H54 (cell line): ENCODE results near the gene BCAS3.

Source experiments
- DNase-seq: peaks from one replicate; pipeline ENCODE4 v3.0.0; 2011; ENCODE audit warnings: low spot score, mixed read lengths; ENCODE audit not compliant: insufficient read length
- FAIRE-seq: peaks from 3 replicates; lab custom pipeline; 2011; peaks lifted over from hg19 to GRCh38; lab: Jason Lieb, UNC
- POLR2A ChIP-seq: IDR thresholded peaks from 2 replicates; pipeline ENCODE4 v1.6.1; 2011; ENCODE audit warnings: low read depth, mild to moderate bottlenecking, low read length

The BCAS3 gene

DNA sequence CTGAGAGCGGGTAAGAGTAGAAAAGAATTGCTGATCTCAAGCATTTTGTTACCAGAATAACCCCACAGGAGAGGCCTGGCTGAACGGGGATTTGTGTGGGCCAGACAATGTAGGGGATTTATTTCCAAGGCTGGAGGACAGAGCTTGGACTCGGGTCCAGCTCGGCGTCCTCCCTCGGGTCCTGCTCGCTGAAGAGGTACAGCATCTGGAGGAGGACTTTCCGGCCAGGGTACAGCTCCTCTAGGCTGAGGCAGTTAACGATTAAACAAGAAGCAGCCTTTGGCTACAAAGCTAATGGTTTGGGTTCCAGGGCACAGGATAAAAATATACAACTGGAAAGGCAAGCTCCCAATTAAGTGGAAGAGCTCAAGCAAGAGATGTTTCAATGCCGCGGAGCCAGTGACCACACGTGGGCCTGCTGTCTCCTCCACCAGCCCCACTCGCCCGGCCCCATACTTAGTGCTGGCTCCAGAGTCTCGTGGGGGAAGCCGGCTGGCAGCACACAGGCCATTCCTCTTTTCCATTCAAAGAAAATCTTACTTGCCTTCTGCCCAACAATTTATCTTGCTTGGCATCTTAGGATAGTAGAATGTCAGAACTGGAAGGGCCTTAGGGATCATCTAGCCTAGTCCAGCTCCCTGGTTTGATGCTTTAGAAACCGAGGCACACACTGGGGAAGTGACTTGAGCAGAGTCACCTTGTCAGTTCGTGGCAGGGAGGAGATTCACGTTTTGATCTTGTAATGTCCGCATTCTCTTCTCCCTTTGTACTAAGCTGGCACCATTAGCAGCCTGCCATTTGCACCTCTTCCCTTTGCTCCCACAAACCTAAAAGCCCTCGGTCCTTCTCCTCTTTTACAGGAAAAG, 636.0 kb downstream of the BCAS3 start:
- FAIRE-seq (no peak), DNase-seq (no peak)
- no peak for TF ChIP-seq POLR2A

DNA sequence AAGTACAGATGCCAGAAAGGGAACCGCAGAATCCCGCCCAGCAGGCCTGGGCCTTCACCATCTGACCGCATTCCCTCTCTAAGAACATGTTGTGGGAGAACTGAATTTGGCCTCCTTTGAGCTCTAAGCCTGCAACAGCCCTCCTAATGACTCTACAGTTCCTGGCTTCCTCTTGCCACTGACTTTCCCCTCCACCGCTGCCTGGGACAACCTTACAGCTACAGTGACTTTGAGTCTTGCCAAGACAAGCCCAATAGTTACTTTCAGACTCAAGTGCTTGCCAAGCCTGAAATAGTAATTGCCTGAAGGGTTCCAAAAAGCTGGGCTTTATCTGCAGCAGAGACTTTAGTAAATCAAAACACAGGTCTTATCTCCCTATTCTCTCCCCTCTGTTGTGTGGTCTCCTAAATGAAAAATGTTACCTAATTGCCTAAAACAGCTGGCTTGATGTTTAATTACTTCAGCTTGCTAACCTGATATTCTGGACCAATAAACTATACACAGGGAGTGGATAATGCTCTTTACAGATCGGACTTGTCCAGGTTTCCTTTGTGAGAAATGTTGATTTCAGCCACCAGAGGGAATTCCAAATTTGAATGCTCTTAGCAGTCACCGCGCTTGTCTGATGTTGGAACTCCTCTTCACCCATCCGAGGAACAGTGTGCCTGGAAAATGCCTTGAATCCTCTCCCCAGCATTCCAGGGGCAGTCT, 636.9 kb downstream of the BCAS3 start:
- no peak for TF ChIP-seq POLR2A
- no peak for FAIRE-seq
- DNase-seq: no peak

DNA sequence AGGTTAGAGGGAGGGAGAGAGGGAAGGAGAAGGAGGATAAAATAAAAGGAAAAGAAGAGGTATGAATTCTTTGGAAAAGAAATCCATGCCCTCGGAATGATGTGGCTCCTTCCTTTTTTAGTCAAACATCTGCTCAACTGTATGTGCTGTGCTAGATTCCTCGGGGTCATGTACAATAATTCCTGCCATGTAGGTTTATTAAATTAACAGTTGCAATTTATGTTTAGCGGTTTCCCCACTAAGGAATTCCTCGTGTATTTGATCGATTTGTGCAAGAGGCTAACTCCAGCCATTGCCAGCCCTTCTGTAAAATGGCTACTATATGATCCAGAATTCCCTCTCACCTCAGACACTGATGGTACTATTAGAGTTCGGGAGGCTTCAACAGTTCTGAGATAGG, 639.0 kb downstream of the BCAS3 start:
- DNase-seq (no peak), FAIRE-seq (no peak)
- no peak for TF ChIP-seq POLR2A

DNA sequence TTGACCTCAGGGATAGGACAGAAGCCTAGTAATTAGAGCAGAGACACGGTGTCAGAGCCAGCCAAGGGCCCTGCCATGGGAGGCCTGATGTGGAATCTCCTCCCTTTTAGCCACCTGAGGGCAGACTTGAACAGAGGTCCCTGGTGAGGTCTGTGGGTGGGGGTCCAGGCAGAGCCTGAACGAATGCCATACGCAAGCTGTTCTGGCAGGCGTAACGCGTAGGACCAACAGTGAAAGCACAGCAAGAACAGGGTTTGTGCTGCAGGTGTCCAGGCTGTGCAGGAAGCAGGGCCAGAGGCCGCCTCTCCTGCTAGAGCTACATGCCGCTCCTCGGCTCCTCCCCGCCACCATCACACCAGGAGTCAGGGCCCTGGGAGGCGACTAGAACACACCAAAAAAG, 640.1 kb downstream of the BCAS3 start:
- DNase-seq: no peak
- FAIRE-seq: no peak
- TF ChIP-seq POLR2A: no peak

DNA sequence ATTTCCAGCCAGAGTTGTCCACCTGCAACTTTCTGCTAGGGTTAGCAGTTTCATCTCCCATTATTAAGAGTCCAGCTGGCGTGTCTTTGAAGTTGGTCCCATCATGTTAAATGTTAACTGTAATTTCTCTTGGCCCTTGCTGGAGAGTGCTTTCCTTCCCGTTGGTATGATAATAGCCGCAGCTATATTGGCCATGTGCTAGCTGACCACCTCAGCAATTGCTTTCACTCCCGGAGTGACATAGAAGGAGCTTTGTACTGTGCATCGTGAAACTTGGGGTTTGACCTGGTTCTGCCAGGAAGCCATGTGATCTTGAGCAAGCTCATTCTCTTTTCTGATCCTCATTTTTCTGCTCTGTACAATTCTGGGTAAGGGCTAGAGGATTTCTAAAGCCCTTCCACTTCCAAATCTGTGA, 641.0 kb downstream of the BCAS3 start:
- no peak for DNase-seq
- TF ChIP-seq POLR2A: no peak
- FAIRE-seq: no peak

DNA sequence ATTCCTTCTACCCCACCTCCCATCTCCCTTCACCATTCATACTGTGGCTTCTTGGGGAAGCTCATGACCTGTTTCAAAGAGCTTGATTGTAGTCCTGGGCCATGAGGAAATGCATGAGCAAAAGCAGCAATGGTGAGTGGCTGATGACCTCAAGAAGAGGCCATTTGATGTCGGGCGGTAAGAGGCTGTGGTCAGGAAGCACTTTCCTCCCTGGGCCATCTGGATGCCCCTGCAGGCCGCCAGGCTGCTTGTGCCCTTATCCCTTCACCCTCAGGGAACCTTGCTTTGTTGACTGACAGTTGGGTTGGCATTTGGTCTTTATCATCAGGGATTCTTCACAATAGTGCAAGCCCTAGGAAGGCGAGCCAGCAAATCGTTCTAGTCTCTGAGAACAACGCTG, 643.7 kb downstream of the BCAS3 start:
- no peak for TF ChIP-seq POLR2A
- DNase-seq (no peak), FAIRE-seq (no peak)

DNA sequence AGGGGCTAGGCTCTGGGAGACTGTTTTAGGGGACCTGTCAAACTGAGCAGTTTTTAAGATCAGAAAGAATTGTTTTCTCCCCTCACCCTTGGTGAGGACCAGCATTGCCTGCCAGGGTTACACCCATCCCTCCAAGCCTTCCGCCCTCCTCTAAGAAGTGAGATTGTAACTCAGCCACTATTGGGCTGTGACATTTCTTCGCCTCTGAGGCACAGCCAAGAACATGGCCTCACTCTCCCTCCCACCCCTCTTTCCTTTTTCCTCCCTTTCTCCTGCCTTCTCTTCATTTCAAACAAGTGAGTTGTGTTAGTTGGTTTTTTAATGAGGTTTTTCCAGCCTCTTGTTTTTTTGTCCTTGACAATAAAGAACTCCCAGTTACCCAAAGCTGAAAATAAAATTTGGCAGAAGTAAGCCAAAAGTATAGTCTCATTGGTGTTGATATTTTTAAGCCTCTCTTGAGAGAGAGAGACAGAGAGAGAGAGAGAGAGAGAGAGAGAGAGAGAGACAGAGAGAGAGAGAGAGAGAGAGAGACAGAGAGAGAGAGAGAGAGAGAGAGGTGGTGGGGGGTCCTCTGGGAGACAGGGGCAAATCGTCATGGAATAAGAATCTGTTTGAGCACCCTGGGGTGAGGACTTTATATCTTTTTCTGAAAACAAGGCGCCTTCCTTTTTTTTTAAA, 644.8 kb downstream of the BCAS3 start:
- FAIRE-seq: no peak
- no peak for TF ChIP-seq POLR2A
- no peak for DNase-seq

DNA sequence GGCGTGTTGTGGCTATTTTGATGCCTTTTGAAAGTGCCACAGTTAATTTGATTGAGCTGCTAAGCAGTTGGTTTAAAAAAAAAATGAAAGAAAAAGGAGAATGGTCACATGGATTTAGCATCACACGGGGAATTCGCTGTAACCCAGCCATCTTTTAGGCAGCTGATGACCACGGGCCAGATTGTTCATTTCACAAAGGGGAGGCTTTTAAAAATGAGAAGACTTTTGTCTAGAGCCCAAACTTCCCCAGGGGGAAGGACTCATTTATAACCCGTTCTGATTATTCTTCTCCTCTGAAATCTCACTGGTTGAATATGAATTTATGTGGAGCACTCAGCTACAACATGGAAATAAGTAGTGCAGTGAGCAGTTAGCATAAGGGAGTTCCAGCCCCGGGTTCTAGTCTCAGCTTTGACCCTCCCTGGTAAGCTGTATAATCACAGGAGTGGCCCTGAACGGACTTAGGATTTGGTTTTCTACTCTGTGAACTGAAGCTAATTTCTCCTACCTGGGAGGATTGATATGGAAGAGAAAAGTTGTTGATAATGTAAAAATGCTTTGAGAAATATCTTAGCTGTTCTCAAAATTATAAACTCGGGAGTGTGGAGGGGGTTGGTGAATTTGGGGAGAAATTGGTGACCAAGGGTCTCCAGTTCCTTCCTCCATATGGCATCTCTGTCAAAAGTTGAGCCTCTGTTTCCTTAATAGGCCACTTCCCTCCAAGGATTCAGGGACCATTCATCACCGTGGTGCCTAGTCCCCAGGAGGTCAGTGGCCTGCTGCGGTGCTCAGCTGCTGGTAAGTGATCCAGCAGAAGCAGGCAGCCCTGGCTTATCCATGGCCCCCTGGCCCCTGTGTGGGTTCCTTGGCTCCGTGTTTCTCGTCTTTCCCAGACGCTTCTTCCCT, 645.6 kb downstream of the BCAS3 start:
- FAIRE-seq (no peak), DNase-seq (no peak)
- TF ChIP-seq POLR2A: no peak

DNA sequence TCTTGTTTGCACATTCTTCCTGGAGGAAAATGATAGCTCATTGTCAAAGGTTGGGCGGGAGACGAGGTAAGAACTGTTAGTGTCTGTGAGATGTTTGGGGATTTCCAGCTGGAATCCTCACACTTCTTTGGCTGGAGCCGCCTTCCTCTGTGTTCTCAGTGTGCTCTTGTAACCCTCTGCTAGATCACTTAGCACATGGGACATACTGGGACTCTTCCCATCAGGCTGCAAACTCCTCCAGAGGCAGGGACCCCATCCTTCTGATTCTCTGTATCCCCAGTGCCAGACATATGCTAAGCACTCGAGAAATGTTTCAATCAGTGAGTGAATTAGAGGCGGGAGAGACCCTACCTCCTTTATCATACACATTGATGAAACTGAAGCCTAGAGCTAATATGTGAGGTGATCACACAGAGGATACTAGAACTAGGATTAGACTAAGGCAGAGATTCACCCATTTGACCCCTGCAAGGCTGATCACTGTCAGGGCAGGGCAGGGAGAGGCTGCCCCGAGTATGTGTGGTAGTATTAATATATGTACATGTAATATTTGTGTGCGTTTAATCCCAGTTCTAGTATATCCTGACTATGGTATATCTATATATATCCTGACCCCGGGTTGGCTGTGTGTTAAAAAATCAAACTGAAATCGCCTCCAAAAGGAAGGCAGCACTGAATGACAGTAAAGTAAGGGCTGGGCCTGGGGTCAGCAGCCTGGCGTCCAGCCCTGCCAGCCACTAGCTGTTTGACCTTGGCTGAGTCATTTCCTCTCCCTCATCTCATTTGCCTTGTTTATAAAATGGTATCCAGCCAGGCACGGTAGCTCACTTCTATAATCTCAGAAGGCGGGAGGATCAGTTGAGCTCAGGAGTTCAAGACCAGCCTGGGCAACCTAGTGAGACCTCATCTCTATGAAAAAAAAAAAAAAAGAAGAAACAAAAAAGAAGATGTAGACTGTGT, 646.5 kb downstream of the BCAS3 start:
- peak; percentile 38 for FAIRE-seq
- TF ChIP-seq POLR2A: no peak
- DNase-seq: peak; percentile 41

DNA sequence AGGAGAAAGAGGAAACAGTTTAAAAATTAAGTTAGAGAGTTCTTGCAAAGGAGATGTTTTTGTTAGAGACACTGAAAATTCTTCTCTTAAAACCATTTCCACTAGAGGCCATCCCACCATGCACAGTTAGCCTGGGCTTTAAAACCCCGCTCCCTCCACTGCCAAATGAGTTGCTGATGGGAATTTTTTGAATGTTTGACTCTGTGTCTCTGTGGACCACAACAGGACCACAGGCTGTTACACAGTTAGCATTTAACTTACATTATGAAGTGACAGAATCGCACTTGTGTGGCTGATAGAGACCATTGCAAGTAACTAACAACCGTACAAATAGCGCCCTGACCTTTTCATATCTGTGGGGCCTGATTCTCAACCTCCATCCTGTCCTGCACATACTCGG, 647.3 kb downstream of the BCAS3 start:
- DNase-seq: no peak
- TF ChIP-seq POLR2A: no peak
- FAIRE-seq: no peak

DNA sequence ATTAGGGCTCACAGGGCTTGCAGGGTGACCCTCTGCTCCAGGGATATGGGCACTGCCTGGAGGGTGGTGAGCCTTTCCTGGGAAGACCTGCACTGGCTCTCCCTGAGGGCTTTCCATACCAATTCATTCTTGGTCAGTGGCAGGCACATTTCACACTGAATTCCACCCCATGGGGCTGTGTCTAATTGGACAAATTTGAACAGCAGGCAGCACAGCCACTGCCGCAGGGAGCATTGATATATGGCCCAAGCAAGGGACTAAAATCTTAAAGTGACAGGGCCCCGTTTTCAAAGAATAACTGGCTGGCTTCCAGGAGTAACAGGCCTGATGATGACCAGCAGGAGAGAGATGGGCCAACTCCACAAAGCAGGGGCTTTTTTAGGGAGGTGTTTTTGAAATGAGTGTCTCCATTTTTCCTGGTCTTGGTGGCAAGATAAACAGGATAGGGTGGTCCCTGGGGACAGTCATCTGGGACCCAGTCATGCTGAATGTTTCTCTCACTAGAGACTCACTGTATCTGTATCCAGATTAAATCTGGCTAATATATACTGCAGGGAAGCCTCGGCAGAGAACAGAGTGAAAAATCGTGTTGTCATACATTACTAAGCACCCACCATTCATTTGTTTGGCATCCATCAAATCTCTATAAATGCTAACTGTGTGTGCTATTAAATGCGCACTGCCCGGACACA, 647.9 kb downstream of the BCAS3 start:
- peak; percentile 22; the same call in 1 of the 2 replicates for TF ChIP-seq POLR2A
- FAIRE-seq: no peak
- DNase-seq: peak; percentile 34

DNA sequence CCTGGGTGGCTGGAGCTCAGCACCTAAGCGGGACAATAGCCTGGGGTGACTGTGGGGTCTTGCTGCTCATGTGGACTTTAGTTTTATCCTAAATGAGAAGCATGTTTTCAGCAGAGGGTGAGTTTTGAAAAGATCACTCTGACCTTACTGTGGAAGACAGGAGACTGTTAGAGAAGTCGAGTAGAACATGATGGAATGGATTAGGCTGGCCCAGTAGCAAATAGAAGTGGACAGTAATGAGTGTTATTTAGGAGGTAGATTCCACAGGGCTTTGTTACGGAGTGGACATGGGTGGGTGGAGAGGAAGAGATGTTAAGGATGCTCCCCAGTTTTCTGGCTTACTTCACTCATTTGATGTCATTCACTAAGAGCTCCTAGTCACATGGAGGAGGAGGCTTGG, 648.7 kb downstream of the BCAS3 start:
- no peak for TF ChIP-seq POLR2A
- DNase-seq: no peak
- FAIRE-seq: no peak
